HG03159 (cell line): Measurements from ENCODE around the gene DOLK.

Experiments
- ATAC-seq: cut with Tn5 transposase; IDR thresholded peaks from one replicate; pipeline ENCODE4 v1.9.1; 2021; ENCODE audit warnings: mild to moderate bottlenecking, moderate library complexity; ENCODE audit not compliant: unreplicated experiment

The DOLK gene

GRCh38 chr9:128936171-128936865 lies 11.1 kb downstream of the DOLK start:
- no peak for ATAC-seq

- no peak for ATAC-seq
Measured at GRCh38 chr9:128933731-128934130, 13.7 kb downstream of the DOLK start.

GRCh38 chr9:128929560-128929959 lies 17.8 kb downstream of the DOLK start:
- no peak for ATAC-seq

GRCh38 chr9:128928624-128929023 lies 18.8 kb downstream of the DOLK start:
- no peak for ATAC-seq

- ATAC-seq: no peak
Measured at GRCh38 chr9:128927731-128928411, 19.5 kb downstream of the DOLK start.

GRCh38 chr9:128923493-128923883 lies 23.9 kb downstream of the DOLK start:
- ATAC-seq: no peak

GRCh38 chr9:128921881-128922763 lies 25.3 kb downstream of the DOLK start:
- no peak for ATAC-seq

GRCh38 chr9:128920381-128921058 lies 26.9 kb downstream of the DOLK start, which contains the start of gene PHYHD1:
TSS of gene PHYHD1 (plus strand) at chr9:128920982. CDS start at chr9:128922324, 1,342 bp downstream.
- ATAC-seq: no peak

GRCh38 chr9:128919402-128920089 lies 27.9 kb downstream of the DOLK start:
- no peak for ATAC-seq

- ATAC-seq: no peak
Measured at GRCh38 chr9:128918921-128919320, 28.5 kb downstream of the DOLK start.

GRCh38 chr9:128917151-128917849 lies 30.1 kb downstream of the DOLK start:
- ATAC-seq: no peak

GRCh38 chr9:128916745-128917144 lies 30.7 kb downstream of the DOLK start:
- ATAC-seq: no peak

GRCh38 chr9:128916204-128916603 lies 31.2 kb downstream of the DOLK start:
- ATAC-seq: no peak

GRCh38 chr9:128913995-128914772 lies 33.2 kb downstream of the DOLK start:
- ATAC-seq: no peak

GRCh38 chr9:128913048-128913900 lies 34.1 kb downstream of the DOLK start:
- no peak for ATAC-seq

GRCh38 chr9:128912270-128912853 lies 35.0 kb downstream of the DOLK start:
- no peak for ATAC-seq

GRCh38 chr9:128911529-128912035 lies 35.8 kb downstream of the DOLK start:
- ATAC-seq: no peak
